ENCODE results near the gene FBXW5. TPM values are rescaled to one million over a fixed set of nuclear protein-coding genes. Genes with fewer than 3 reads are reported as not detected.

Gene FBXW5
- total RNA-seq, 1 donor from 2014 or later: 157 TPM

- intact Hi-C loops (cut with micrococcal nuclease): no loop called here
- TF ChIP-seq, protein P1, sequence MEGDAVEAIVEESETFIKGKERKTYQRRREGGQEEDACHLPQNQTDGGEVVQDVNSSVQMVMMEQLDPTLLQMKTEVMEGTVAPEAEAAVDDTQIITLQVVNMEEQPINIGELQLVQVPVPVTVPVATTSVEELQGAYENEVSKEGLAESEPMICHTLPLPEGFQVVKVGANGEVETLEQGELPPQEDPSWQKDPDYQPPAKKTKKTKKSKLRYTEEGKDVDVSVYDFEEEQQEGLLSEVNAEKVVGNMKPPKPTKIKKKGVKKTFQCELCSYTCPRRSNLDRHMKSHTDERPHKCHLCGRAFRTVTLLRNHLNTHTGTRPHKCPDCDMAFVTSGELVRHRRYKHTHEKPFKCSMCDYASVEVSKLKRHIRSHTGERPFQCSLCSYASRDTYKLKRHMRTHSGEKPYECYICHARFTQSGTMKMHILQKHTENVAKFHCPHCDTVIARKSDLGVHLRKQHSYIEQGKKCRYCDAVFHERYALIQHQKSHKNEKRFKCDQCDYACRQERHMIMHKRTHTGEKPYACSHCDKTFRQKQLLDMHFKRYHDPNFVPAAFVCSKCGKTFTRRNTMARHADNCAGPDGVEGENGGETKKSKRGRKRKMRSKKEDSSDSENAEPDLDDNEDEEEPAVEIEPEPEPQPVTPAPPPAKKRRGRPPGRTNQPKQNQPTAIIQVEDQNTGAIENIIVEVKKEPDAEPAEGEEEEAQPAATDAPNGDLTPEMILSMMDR (IDR thresholded peaks at IDR 0.05; ENCODE audit: borderline replicate concordance): no peak
- Histone ChIP-seq H3K27ac (replicated peaks) (no peak overlapping the region), H3K4me3 (no peak overlapping the region), H3K4me1 (peaks cover 30% of the 10 kb centered on the region), H3K27me3 (ENCODE audit: low read depth) (no peaks in the 10 kb centered on the region), H3K9me3 (replicated peaks) (no peaks in the 10 kb centered on the region), H3K36me3 (no peaks in the 10 kb centered on the region)
- DNase-seq: no peak
Measured at GRCh38 chr9:136958898-136959850, 14.6 kb upstream of the FBXW5 start.

- Histone ChIP-seq H3K4me3 (no peak overlapping the region), H3K9me3 (replicated peaks) (no peaks in the 10 kb centered on the region), H3K4me1 (peaks cover 23% of the 10 kb centered on the region), H3K27ac (replicated peaks) (no peak overlapping the region), H3K27me3 (ENCODE audit: low read depth) (no peaks in the 10 kb centered on the region), H3K36me3 (no peaks in the 10 kb centered on the region)
- DNase-seq: no peak
- TF ChIP-seq, protein P1 (IDR thresholded peaks at IDR 0.05; ENCODE audit: borderline replicate concordance): no peak
- intact Hi-C loops (cut with micrococcal nuclease): no loop called here
Measured at GRCh38 chr9:136958473-136958872, 13.9 kb upstream of the FBXW5 start.

DNA sequence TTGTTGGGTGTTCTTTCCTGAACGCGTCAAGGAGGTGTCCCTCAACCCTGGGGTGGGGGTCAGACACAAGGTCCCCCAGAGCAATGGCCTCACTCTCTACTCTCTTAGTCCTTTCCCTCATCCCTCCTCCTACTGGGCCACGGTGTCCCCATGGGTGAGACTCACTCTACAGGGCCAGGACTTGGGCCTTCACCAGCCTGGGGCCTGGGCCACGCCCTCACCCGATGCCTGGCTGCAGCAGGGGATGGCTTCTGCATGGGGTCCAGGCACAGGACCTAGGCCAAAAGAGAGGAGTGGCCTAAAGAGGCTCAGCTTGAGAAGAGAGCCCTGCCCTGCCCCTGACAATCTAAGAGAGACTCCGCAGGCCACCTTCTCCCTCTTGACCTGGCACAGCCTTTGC, 13.4 kb upstream of the FBXW5 start:
- Histone ChIP-seq H3K4me1 (peaks cover 18% of the 10 kb centered on the region), H3K27ac (replicated peaks) (no peak overlapping the region), H3K27me3 (ENCODE audit: low read depth) (no peaks in the 10 kb centered on the region), H3K36me3 (no peaks in the 10 kb centered on the region), H3K9me3 (replicated peaks) (no peaks in the 10 kb centered on the region), H3K4me3 (no peak overlapping the region)
- DNase-seq: no peak
- TF ChIP-seq, protein P1 (IDR thresholded peaks at IDR 0.05; ENCODE audit: borderline replicate concordance): no peak
- intact Hi-C loops (cut with micrococcal nuclease): no loop called here

DNA sequence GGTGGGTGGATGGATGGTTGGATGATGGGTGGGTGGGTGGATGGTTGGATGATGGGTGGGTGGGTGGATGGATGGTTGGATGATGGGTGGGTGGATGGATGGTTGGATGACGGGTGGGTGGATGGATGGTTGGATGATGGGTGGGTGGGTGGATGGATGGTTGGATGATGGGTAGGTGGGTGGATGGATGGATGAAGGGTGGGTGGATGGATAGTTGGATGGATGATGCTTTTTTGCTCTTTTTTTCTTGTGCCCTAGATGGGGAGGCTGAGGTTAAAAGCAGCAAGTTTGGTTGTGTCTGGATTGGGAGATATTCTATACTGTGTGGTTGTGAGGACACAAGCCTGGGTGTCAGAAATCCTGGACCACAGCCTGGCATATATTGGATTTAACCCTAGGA, 12.9 kb upstream of the FBXW5 start:
- TF ChIP-seq, protein P1 (IDR thresholded peaks at IDR 0.05; ENCODE audit: borderline replicate concordance): no peak
- no peaks in the 10 kb centered on the region for H3K36me3 ChIP-seq
- no peak overlapping the region for H3K27ac ChIP-seq (replicated peaks)
- H3K4me1 ChIP-seq: peaks cover 21% of the 10 kb centered on the region
- intact Hi-C loops (cut with micrococcal nuclease): no loop called here
- H3K9me3 ChIP-seq (replicated peaks): no peaks in the 10 kb centered on the region
- H3K4me3 ChIP-seq: no peak overlapping the region
- no peak for DNase-seq
- no peaks in the 10 kb centered on the region for H3K27me3 ChIP-seq (ENCODE audit: low read depth)

GRCh38 chr9:136956604-136957003, 12.1 kb upstream of the FBXW5 start:
- H3K9me3 ChIP-seq (replicated peaks): no peaks in the 10 kb centered on the region
- intact Hi-C loops (cut with micrococcal nuclease): no loop called here
- TF ChIP-seq, protein P1 (IDR thresholded peaks at IDR 0.05; ENCODE audit: borderline replicate concordance): no peak
- H3K36me3 ChIP-seq: no peaks in the 10 kb centered on the region
- H3K27ac ChIP-seq (replicated peaks): no peak overlapping the region
- H3K4me3 ChIP-seq: no peak overlapping the region
- peaks cover 21% of the 10 kb centered on the region for H3K4me1 ChIP-seq
- DNase-seq: no peak
- no peaks in the 10 kb centered on the region for H3K27me3 ChIP-seq (ENCODE audit: low read depth)
